Activated CD4-positive, alpha-beta T cell treated with anti-CD3 and anti-CD28 coated beads, Interleukin-2, amount 50 U/mL, for 24 hours (primary cell): ENCODE data around the gene MRPL28.

Experiments
- DNase-seq, 2 donors: peaks; one replicate each; pipeline ENCODE4 v3.0.0-alpha.2; 2020; ENCODE audit warnings: low read depth in 1 of 2, low spot score in 1 of 2

Gene MRPL28

GRCh38 chr16:317583-317982 is 52.8 kb downstream of the MRPL28 start:
- no peak for DNase-seq
